Osteoblast (primary cell): ENCODE data around the gene PTPRN2. TPM values are rescaled to one million over a fixed set of nuclear protein-coding genes. Genes with fewer than 3 reads are reported as not detected.

Source experiments
- DNase-seq: peaks from one replicate; pipeline ENCODE4 v3.0.0; 2011; ENCODE audit warnings: low spot score, mixed read lengths; ENCODE audit not compliant: insufficient read length; ENCODE audit errors: missing footprints
- H2AFZ ChIP-seq: 2 replicates; pipeline ENCODE4 v1.6.0; 2011; ENCODE audit warnings: mild to moderate bottlenecking, low read length
- H3K27ac ChIP-seq: 2 replicates; pipeline ENCODE4 v1.5.1; 2011; ENCODE audit warnings: mild to moderate bottlenecking, low read depth, low read length, moderate library complexity
- H3K27me3 ChIP-seq: 2 replicates; pipeline ENCODE4 v1.6.0; 2012; ENCODE audit warnings: mild to moderate bottlenecking, control low read depth, inconsistent platforms, low read length, moderate library complexity; ENCODE audit not compliant: insufficient read depth
- H3K36me3 ChIP-seq: 2 replicates; pipeline ENCODE4 v1.5.1; 2011; ENCODE audit warnings: mild to moderate bottlenecking, low read length, control low read depth, moderate library complexity; ENCODE audit not compliant: insufficient read depth
- H3K4me1 ChIP-seq: 2 replicates; pipeline ENCODE4 v1.5.1; 2011; ENCODE audit warnings: mild to moderate bottlenecking, low read length, control low read depth, moderate library complexity; ENCODE audit not compliant: insufficient read depth
- H3K4me2 ChIP-seq: 2 replicates; pipeline ENCODE4 v1.6.0; 2011; ENCODE audit warnings: mild to moderate bottlenecking, low read length; ENCODE audit not compliant: insufficient read depth
- H3K4me3 ChIP-seq: fragments of 200-600 bp; sonication (generic); 3 replicates; pipeline ENCODE4 v1.5.1; 2012; ENCODE audit warnings: mild to moderate bottlenecking, low read length, inconsistent platforms; ENCODE audit not compliant: insufficient read depth
- H3K79me2 ChIP-seq: 2 replicates; pipeline ENCODE4 v1.6.0; 2012; ENCODE audit warnings: mild to moderate bottlenecking, low read length, control low read depth, inconsistent platforms; ENCODE audit not compliant: insufficient read depth
- H3K9me3 ChIP-seq: 2 replicates; pipeline ENCODE4 v1.5.1; 2011; ENCODE audit warnings: low read depth, low read length, control low read depth
- H4K20me1 ChIP-seq: 2 replicates; pipeline ENCODE4 v1.6.0; 2012; ENCODE audit warnings: mild to moderate bottlenecking, low read length, control low read depth; ENCODE audit not compliant: insufficient read depth
- CTCF ChIP-seq: IDR thresholded peaks from 2 replicates; pipeline ENCODE4 v1.5.1; 2011; ENCODE audit warnings: mild to moderate bottlenecking, low read depth, low read length, moderate library complexity; ENCODE audit errors: extremely low read depth
- total RNA-seq: library from RNA; depleted of rRNA; stranded (reverse); fragments of >200 nt; gene quantifications from 2 replicates; pipeline ENCODE4 v1.2.3, GENCODE V29; 2012

Gene PTPRN2
- total RNA-seq, 1 donor: 0.36 TPM

- TF ChIP-seq CTCF: no peak
- H3K36me3 ChIP-seq: no peaks in the 10 kb centered on the region
- H2AFZ ChIP-seq: no peak overlapping the region
Measured at GRCh38 chr7:158123214-158123613, 464.4 kb downstream of the PTPRN2 start.

GRCh38 chr7:158121441-158122045 lies 466.1 kb downstream of the PTPRN2 start:
- TF ChIP-seq CTCF: no peak
- Histone ChIP-seq H3K9me3 (peaks cover under 1% of the 10 kb centered on the region), H3K4me2 (no peak overlapping the region)

More at GRCh38 chr7:158123214-158123613, 464.4 kb downstream of the PTPRN2 start:
- DNase-seq: peak; percentile 37
- Histone ChIP-seq H3K79me2 (no peaks in the 10 kb centered on the region), H3K4me3 (no peak overlapping the region), H4K20me1 (no peaks in the 10 kb centered on the region), H3K27me3 (no peaks in the 10 kb centered on the region), H3K4me1 (no peaks in the 10 kb centered on the region), H3K27ac (no peak overlapping the region), H3K9me3 (no peaks in the 10 kb centered on the region), H3K4me2 (no peak overlapping the region)

GRCh38 chr7:158120716-158121115 lies 466.9 kb downstream of the PTPRN2 start:
- Histone ChIP-seq H3K4me1 (no peaks in the 10 kb centered on the region), H3K27me3 (no peaks in the 10 kb centered on the region), H2AFZ (no peak overlapping the region), H3K79me2 (no peaks in the 10 kb centered on the region), H3K4me2 (no peak overlapping the region), H3K9me3 (peaks cover 4% of the 10 kb centered on the region), H3K27ac (no peak overlapping the region), H3K4me3 (no peak overlapping the region), H3K36me3 (no peaks in the 10 kb centered on the region), H4K20me1 (no peaks in the 10 kb centered on the region)
- TF ChIP-seq CTCF: no peak
- peak; percentile 66 for DNase-seq

More at GRCh38 chr7:158121441-158122045, 466.1 kb downstream of the PTPRN2 start:
- Histone ChIP-seq H3K27ac (no peak overlapping the region), H3K79me2 (no peaks in the 10 kb centered on the region), H3K36me3 (no peaks in the 10 kb centered on the region), H3K27me3 (no peaks in the 10 kb centered on the region), H4K20me1 (no peaks in the 10 kb centered on the region), H3K4me1 (no peaks in the 10 kb centered on the region), H2AFZ (no peak overlapping the region), H3K4me3 (no peak overlapping the region)
- DNase-seq: peak; percentile 19

GRCh38 chr7:158120316-158120715 lies 467.3 kb downstream of the PTPRN2 start:
- DNase-seq: peak; percentile 30
- H3K9me3 ChIP-seq: peaks cover 4% of the 10 kb centered on the region
- no peak overlapping the region for H3K27ac ChIP-seq
- no peaks in the 10 kb centered on the region for H3K4me1 ChIP-seq
- H4K20me1 ChIP-seq: no peaks in the 10 kb centered on the region
- no peak overlapping the region for H3K4me2 ChIP-seq
- no peak overlapping the region for H2AFZ ChIP-seq
- no peaks in the 10 kb centered on the region for H3K27me3 ChIP-seq
- no peaks in the 10 kb centered on the region for H3K79me2 ChIP-seq
- no peak for TF ChIP-seq CTCF
- H3K36me3 ChIP-seq: no peaks in the 10 kb centered on the region
- no peak overlapping the region for H3K4me3 ChIP-seq
